KOPT-K1 (cell line): Measurements from ENCODE around the gene MED13L.

Experiments used
- H3K27ac ChIP-seq: fragments of 200-600 bp; sonication (generic); 2 replicates; pipeline ENCODE4 v1.5.1; 2016; ENCODE audit warnings: antibody characterized with exemption, mild to moderate bottlenecking, low read depth, low read length; ENCODE audit not compliant: poor library complexity, severe bottlenecking
- H3K36me3 ChIP-seq: fragments of 200-600 bp; sonication (generic); 2 replicates; pipeline ENCODE4 v1.5.1; 2017; ENCODE audit warnings: antibody characterized with exemption, mild to moderate bottlenecking, low read length, moderate library complexity; ENCODE audit not compliant: insufficient read depth
- H3K9me3 ChIP-seq: fragments of 200-600 bp; sonication (generic); 2 replicates; pipeline ENCODE4 v1.5.1; 2017; ENCODE audit warnings: antibody characterized with exemption, low read length, mild to moderate bottlenecking; ENCODE audit not compliant: insufficient read depth, poor library complexity, severe bottlenecking

MED13L gene

GRCh38 chr12:116026346-116026745 lies 251.1 kb downstream of the MED13L start:
- Histone ChIP-seq H3K9me3 (peaks cover 4% of the 10 kb centered on the region), H3K36me3 (peaks cover 12% of the 10 kb centered on the region), H3K27ac (no peak overlapping the region)

GRCh38 chr12:116024769-116025168 lies 252.7 kb downstream of the MED13L start:
- Histone ChIP-seq H3K9me3 (no peaks in the 10 kb centered on the region), H3K36me3 (peaks cover 23% of the 10 kb centered on the region), H3K27ac (no peak overlapping the region)

- Histone ChIP-seq H3K9me3 (no peaks in the 10 kb centered on the region), H3K27ac (no peak overlapping the region), H3K36me3 (peaks cover 75% of the 10 kb centered on the region)
Observed at GRCh38 chr12:116019415-116019814, 258.1 kb downstream of the MED13L start.

GRCh38 chr12:116018282-116018681 lies 259.2 kb downstream of the MED13L start:
- peaks cover 86% of the 10 kb centered on the region for H3K36me3 ChIP-seq
- H3K9me3 ChIP-seq = no peaks in the 10 kb centered on the region
- no peak overlapping the region for H3K27ac ChIP-seq

- Histone ChIP-seq H3K27ac (no peak overlapping the region), H3K36me3 (peaks cover 96% of the 10 kb centered on the region), H3K9me3 (no peaks in the 10 kb centered on the region)
Observed at GRCh38 chr12:116015525-116015924, 262.0 kb downstream of the MED13L start.

- Histone ChIP-seq H3K9me3 (no peaks in the 10 kb centered on the region), H3K36me3 (peaks cover 98% of the 10 kb centered on the region), H3K27ac (no peak overlapping the region)
Observed at GRCh38 chr12:116012757-116013156, 264.7 kb downstream of the MED13L start.

GRCh38 chr12:116011217-116011616 lies 266.3 kb downstream of the MED13L start:
- Histone ChIP-seq H3K36me3 (peaks cover 99% of the 10 kb centered on the region), H3K27ac (no peak overlapping the region), H3K9me3 (no peaks in the 10 kb centered on the region)

- H3K27ac ChIP-seq = no peak overlapping the region
- no peaks in the 10 kb centered on the region for H3K9me3 ChIP-seq
- peaks cover 100% of the 10 kb centered on the region for H3K36me3 ChIP-seq
Observed at GRCh38 chr12:116010467-116010866, 267.0 kb downstream of the MED13L start.

GRCh38 chr12:116009805-116010204 lies 267.7 kb downstream of the MED13L start:
- peaks cover 100% of the 10 kb centered on the region for H3K36me3 ChIP-seq
- no peak overlapping the region for H3K27ac ChIP-seq
- H3K9me3 ChIP-seq = no peaks in the 10 kb centered on the region

GRCh38 chr12:116006141-116006540 lies 271.4 kb downstream of the MED13L start:
- no peaks in the 10 kb centered on the region for H3K9me3 ChIP-seq
- H3K27ac ChIP-seq = no peak overlapping the region
- peaks cover 99% of the 10 kb centered on the region for H3K36me3 ChIP-seq

GRCh38 chr12:116002890-116003536 lies 274.5 kb downstream of the MED13L start:
- Histone ChIP-seq H3K27ac (no peak overlapping the region), H3K36me3 (peaks cover 88% of the 10 kb centered on the region), H3K9me3 (no peaks in the 10 kb centered on the region)

- peaks cover 87% of the 10 kb centered on the region for H3K36me3 ChIP-seq
- no peaks in the 10 kb centered on the region for H3K9me3 ChIP-seq
- no peak overlapping the region for H3K27ac ChIP-seq
Observed at GRCh38 chr12:116000252-116000651, 277.2 kb downstream of the MED13L start.

GRCh38 chr12:115999582-115999981 lies 277.9 kb downstream of the MED13L start:
- Histone ChIP-seq H3K9me3 (no peaks in the 10 kb centered on the region), H3K36me3 (peaks cover 87% of the 10 kb centered on the region), H3K27ac (no peak overlapping the region)

- Histone ChIP-seq H3K27ac (no peak overlapping the region), H3K9me3 (no peaks in the 10 kb centered on the region), H3K36me3 (peaks cover 87% of the 10 kb centered on the region)
Observed at GRCh38 chr12:115998794-115999478, 278.6 kb downstream of the MED13L start.

- H3K36me3 ChIP-seq = peaks cover 88% of the 10 kb centered on the region
- H3K9me3 ChIP-seq = no peaks in the 10 kb centered on the region
- no peak overlapping the region for H3K27ac ChIP-seq
Observed at GRCh38 chr12:115998119-115998633, 279.3 kb downstream of the MED13L start.

GRCh38 chr12:115993737-115994136 lies 283.8 kb downstream of the MED13L start:
- Histone ChIP-seq H3K36me3 (peaks cover 97% of the 10 kb centered on the region), H3K9me3 (no peaks in the 10 kb centered on the region), H3K27ac (no peak overlapping the region)
